ENCODE measurements around the gene TNKS2.

- TF ChIP-seq CTCF (IDR thresholded peaks at IDR 0.05; ENCODE audit: insufficient read depth, low read length, poor library complexity, severe bottlenecking), result no peak
- TF ChIP-seq EZH2phosphoT487 (conservative IDR thresholded peaks at IDR 0.05; ENCODE audit: low read length), result no peak
Measured at GRCh38 chr10:91893051-91893450, 94.8 kb downstream of the TNKS2 start.

All from SU-DHL-6 (cell line).